ENCODE data around the gene DPCD.

GRCh38 chr10:101609481-101609880 lies 21.4 kb downstream of the DPCD start:
- no peak for TF ChIP-seq POLR2A (IDR thresholded peaks at IDR 0.05; ENCODE audit: low read depth, low read length)
- TF ChIP-seq POLR2AphosphoS5 (IDR thresholded peaks at IDR 0.05; ENCODE audit: low read depth, low read length): no peak
- TF ChIP-seq SPI1 (IDR thresholded peaks at IDR 0.05; ENCODE audit: low read depth, low read length): no peak

Measured in GM12891 (cell line).